Common myeloid progenitor, CD34-positive (primary cell): ENCODE results near the gene PPP4R1.
A peak's percentile ranks its signal among the peaks of the same experiment; 100 is the strongest.

ENCODE experiments used
- CTCF ChIA-PET: fragments of 350-600 bp; sonication (Branson Sonifier 250); formaldehyde crosslinking; loops from one replicate; lab custom pipeline; 2021; ENCODE audit warnings: antibody characterized with exemption; lab: Charles Lee
- POLR2A ChIA-PET: fragments of 350-600 bp; sonication (Branson Sonifier 250); formaldehyde crosslinking; loops from one replicate; lab custom pipeline; 2021; ENCODE audit warnings: antibody characterized with exemption; lab: Charles Lee
- DNase-seq, 3 donors: peaks; one replicate each; pipeline versions ENCODE4 v3.0.0 to v3.0.0-alpha.2; 2013
- H3K27ac ChIP-seq, 2 experiments: 1 replicate in 1 of 2; 2 replicates in 1 of 2; pipeline ENCODE4 v1.7.0; 2013; ENCODE audit warnings: inconsistent platforms in 2 of 2, low read length in 2 of 2, mild to moderate bottlenecking in 2 of 2, low read depth in 1 of 2, moderate library complexity in 1 of 2; ENCODE audit not compliant: severe bottlenecking in 2 of 2, insufficient read depth in 1 of 2, poor library complexity in 1 of 2
- H3K27me3 ChIP-seq, 5 experiments: replicated peaks in 2 of 5; 1 replicate in 3 of 5; 2 replicates in 2 of 5; pipeline versions ENCODE4 v1.6.1 to v1.7.0; 2013; ENCODE audit warnings: low read length in 4 of 5, mild to moderate bottlenecking in 2 of 5, moderate library complexity in 2 of 5, inconsistent platforms in 1 of 5; ENCODE audit not compliant: insufficient read depth in 5 of 5, control insufficient read depth in 4 of 5
- H3K36me3 ChIP-seq, 4 experiments: 1 replicate in 2 of 4; 2 replicates in 2 of 4; pipeline versions ENCODE4 v1.6.1 to v1.7.0; 2013; ENCODE audit warnings: low read length in 3 of 4, control low read depth in 1 of 4, mild to moderate bottlenecking in 1 of 4; ENCODE audit not compliant: control insufficient read depth in 4 of 4, insufficient read depth in 4 of 4
- H3K4me1 ChIP-seq, 4 experiments: 1 replicate in 3 of 4; 2 replicates in 1 of 4; pipeline versions ENCODE4 v1.6.1 to v1.7.1; 2013; ENCODE audit warnings: low read length in 3 of 4, mild to moderate bottlenecking in 3 of 4, control low read depth in 1 of 4, inconsistent platforms in 1 of 4, moderate library complexity in 1 of 4; ENCODE audit not compliant: control insufficient read depth in 4 of 4, insufficient read depth in 4 of 4; ENCODE audit errors: control extremely low read depth in 1 of 4
- H3K4me3 ChIP-seq, 7 experiments: 1 replicate in 4 of 7; 2 replicates in 3 of 7; pipeline versions ENCODE4 v1.5.1 to v1.7.0; 2013; ENCODE audit warnings: mild to moderate bottlenecking in 7 of 7, low read length in 6 of 7, moderate library complexity in 6 of 7, inconsistent platforms in 2 of 7, low read depth in 2 of 7, control low read depth in 1 of 7; ENCODE audit not compliant: insufficient read depth in 4 of 7, control insufficient read depth in 1 of 7; ENCODE audit errors: extremely low read depth in 1 of 7
- H3K9me3 ChIP-seq, 5 experiments: 1 replicate in 4 of 5; 2 replicates in 1 of 5; pipeline versions ENCODE4 v1.6.1 to v1.7.1; 2013; ENCODE audit warnings: low read length in 4 of 5, mild to moderate bottlenecking in 2 of 5, inconsistent platforms in 1 of 5, low read depth in 1 of 5, moderate library complexity in 1 of 5; ENCODE audit not compliant: control insufficient read depth in 4 of 5, insufficient read depth in 2 of 5; ENCODE audit errors: control extremely low read depth in 1 of 5
- whole genome bisulfite sequencing: methylation state at CpG from one replicate; pipeline ENCODE4 v1.1.5; 2013; ENCODE audit not compliant: insufficient coverage; 5-methylcytosine and 5-hydroxymethylcytosine counted together

The PPP4R1 gene

DNA sequence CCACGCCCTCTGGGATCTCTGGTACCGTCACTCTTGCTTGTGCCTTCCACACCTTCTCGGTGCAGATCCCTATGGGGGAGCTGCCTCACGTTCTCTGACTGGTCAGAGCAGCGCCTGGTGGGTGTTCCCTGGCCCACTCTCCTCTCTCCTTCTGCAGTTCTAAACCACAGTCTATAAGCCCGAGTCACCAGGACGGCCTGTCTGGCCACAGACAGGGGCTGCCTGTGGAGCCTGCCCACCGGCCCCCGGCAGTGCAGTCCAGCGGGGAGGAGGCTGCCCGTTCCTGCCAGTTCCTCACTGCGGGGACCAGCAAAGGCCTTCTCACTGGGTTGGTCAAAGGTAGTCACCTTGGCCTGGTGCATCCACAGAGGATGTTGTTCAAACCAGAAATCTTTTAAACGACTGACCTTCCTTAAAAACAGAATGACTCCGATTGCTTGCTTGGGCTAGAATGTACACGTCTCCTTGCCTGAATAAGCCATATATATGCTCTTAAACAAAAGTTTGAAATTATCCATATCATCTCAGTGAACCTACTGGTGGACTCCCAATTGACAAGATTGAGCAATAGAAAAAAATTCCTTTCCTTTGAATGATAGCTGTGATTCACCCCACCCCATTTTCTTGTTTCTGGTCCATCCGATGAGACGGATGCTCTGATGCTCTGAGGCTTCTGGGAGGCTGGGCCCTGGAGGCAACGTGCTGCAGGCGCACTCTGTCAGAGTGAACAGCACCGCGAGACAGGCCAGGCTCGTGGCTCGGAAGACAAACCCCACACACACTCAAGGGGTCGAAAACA is 77.8 kb downstream of the PPP4R1 start:
- 98% methylated on average over 15 of the region's 24 CpGs for WGBS
- Histone ChIP-seq H3K4me1 (no peaks in the 10 kb centered on the region), H3K9me3 (no peaks in the 10 kb centered on the region), H3K36me3 (peaks cover 21 to 79% (median 53%) of the 10 kb centered on the region in 4 experiments), H3K27ac (no peak overlapping the region), H3K27me3 (no peaks in the 10 kb centered on the region), H3K4me3 (no peak overlapping the region)
- no peak for DNase-seq
- ChIA-PET CTCF (no interaction called here), POLR2A (no interaction called here)

DNA sequence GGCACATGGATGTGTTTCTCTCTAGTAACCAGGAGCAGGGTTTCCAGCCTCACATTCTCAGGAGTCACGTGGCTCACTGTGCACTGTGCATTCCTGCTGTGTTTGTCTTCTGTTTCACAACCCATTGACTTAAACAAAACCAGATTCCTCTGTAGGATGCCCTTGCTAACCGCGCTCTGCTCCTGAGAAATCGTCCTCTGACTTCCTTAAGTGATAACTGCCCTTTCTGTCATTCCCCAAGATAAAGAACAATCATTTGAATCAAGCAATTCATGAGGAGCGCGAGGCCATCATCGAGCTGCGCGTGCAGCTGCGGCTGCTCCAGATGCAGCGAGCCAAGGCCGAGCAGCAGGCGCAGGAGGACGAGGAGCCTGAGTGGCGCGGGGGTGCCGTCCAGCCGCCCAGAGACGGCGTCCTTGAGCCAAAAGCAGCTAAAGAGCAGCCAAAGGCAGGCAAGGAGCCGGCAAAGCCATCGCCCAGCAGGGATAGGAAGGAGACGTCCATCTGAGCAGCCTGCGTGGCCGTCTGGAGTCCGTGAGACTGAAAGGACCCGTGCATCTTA is 78.8 kb downstream of the PPP4R1 start:
- H3K9me3 ChIP-seq, result no peaks in the 10 kb centered on the region
- peaks cover 21 to 85% (median 55%) of the 10 kb centered on the region in 4 experiments for H3K36me3 ChIP-seq
- CTCF ChIA-PET, result no interaction called here
- H3K27me3 ChIP-seq, result no peaks in the 10 kb centered on the region
- no peak overlapping the region for H3K27ac ChIP-seq
- POLR2A ChIA-PET, result no interaction called here
- H3K4me1 ChIP-seq, result peaks cover 0 to under 1% (median 0%) of the 10 kb centered on the region in 4 experiments
- DNase-seq, result no peak
- no peak overlapping the region for H3K4me3 ChIP-seq
- 97% methylated on average over 22 of the region's 27 CpGs for WGBS

DNA sequence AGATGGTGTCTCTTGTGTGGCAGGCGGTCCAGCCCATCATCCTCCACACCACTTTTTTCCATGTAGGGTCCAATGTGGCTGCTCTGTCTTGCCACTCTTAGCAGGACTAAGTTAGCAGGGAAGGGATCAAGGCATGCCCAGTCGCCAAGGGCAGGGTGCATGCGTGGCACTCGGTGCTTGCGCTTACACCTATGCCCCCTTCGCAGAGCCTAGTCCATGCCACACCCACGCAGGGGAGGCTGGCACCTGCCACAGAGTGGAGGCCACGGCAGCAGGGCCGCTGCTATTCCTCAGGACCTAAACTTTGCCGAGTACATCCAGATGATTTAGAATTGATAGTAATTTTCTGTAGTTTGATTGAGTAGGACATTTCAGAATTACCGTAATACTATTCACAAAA is 79.5 kb downstream of the PPP4R1 start:
- no peak for DNase-seq
- H3K36me3 ChIP-seq, result peaks cover 21 to 85% (median 55%) of the 10 kb centered on the region in 4 experiments
- H3K27me3 ChIP-seq, result no peaks in the 10 kb centered on the region
- no peaks in the 10 kb centered on the region for H3K9me3 ChIP-seq
- ChIA-PET POLR2A (no interaction called here), CTCF (no interaction called here)
- H3K4me1 ChIP-seq, result peaks cover 0 to 5% (median 2%) of the 10 kb centered on the region in 4 experiments
- 100% methylated on average over 7 of the region's 11 CpGs for WGBS
- H3K27ac ChIP-seq, result no peak overlapping the region
- H3K4me3 ChIP-seq, result no peak overlapping the region

DNA sequence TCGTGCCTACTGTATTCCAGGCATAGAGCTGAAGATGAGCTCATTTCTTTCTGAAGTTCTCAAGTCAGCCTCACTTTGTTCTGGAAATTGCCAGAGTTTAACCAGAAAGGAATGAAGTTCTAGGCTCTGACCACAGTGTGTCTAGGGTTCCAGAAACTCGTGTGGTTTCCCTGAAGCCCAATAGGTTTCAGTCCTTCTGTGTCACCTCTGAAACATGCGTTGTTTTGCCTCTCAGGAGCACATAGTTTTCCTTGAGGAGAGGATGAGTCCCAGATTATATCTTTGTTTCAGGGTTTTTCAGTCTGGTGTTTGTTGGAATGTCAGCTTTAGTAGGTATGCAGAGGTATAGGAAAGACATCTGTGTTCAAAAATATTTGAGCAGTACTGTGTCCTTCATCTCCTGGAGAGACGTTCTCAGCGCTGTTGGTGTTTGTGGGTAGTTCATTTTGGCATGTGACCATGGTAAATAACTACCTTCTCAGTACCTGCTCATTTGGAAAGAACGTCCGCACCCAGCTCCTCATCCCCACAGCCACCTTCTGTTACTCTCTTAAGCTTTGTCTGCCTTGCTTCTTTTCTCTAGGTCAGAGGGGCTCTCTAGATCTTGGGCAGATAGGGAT is 82.5 kb downstream of the PPP4R1 start:
- Histone ChIP-seq H3K27me3 (no peaks in the 10 kb centered on the region), H3K27ac (no peak overlapping the region), H3K4me3 (no peak overlapping the region), H3K4me1 (peaks cover 0 to 5% (median 2%) of the 10 kb centered on the region in 4 experiments), H3K36me3 (peaks cover 29 to 82% (median 56%) of the 10 kb centered on the region in 4 experiments), H3K9me3 (peaks cover 0 to 19% (median 0%) of the 10 kb centered on the region in 5 experiments)
- POLR2A ChIA-PET, result interaction anchor here (0.6 kb wide), 1 partner anchor 23 kb away, joined by 3 read pairs; no protein-coding TSS in a partner anchor
- CTCF ChIA-PET, result interaction anchor here (0.6 to 1.1 kb wide), 2 partner anchors 15 to 32 kb away, joined by 3 read pairs; no protein-coding TSS in a partner anchor
- no peak for DNase-seq
- WGBS, result 98% methylated on average over 3 of the region's 7 CpGs

DNA sequence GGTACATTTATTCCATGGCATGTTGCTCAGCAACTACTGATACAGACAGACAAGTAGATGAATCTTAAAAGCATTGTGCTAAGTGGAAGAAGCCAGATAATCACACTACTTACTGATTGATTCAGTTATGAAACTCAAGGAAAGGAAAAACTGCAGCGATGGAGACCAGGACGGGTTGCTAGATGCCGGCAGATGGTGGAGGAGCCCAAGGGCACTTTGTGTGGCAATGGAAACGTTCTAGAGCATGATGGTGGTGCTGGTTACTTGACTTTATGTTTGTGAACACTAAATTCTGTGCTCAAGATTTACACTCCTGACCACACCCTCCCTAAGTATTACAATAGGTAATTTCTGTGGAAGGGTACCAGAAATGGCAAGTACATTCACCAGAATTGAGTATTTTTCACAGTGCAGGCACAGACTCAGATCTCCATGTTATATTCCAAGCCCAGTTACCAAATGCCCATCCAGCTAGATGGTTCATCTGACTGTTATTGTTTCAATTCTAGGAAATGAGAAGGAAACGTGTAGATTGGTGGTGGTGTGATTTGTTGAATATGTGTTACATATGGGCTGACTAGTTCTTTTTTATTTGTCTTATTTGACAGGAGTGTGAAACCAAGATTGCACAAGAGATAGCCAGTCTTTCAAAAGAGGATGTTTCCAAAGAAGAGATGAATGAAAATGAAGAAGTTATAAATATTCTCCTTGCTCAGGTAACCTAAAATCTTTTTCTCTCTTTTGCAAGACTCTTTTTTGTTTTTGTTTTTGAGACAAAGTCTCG is 83.9 kb downstream of the PPP4R1 start:
- Histone ChIP-seq H3K27me3 (no peaks in the 10 kb centered on the region), H3K9me3 (peaks cover 0 to 23% (median 3%) of the 10 kb centered on the region in 5 experiments), H3K4me1 (peaks cover 0 to 5% (median 2%) of the 10 kb centered on the region in 4 experiments), H3K36me3 (peaks cover 31 to 80% (median 52%) of the 10 kb centered on the region in 4 experiments), H3K27ac (no peak overlapping the region), H3K4me3 (no peak overlapping the region)
- CTCF ChIA-PET, result interaction anchor here (0.8 to 2.1 kb wide), 3 partner anchors 13 to 19 kb away, joined by 3 to 6 read pairs (median 3); no protein-coding TSS in a partner anchor
- POLR2A ChIA-PET, result no interaction called here
- DNase-seq, result peak in 2 of 3 donors; percentile 16 to 31
- 93% methylated on average over 5 of the region's 6 CpGs for WGBS

DNA sequence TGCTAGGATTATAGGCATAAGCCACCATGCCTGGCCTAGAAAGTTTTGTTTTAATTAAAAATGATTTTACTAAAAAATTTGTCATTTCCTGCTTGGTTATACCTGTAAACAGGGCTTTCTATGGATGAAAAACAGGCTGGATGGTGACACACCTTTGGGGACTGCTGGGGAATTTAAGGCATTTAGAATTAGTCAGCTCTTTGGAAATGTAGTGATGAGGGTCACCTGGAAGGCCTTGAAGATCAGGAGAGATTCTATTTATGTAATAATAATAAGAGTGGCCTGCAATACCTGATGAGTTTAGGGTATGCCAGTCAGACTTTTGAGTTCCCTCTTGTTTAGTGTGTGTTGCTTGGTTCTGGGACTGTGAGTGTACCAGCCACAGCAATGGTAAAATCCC is 87.9 kb downstream of the PPP4R1 start:
- no peak for DNase-seq
- POLR2A ChIA-PET, result no interaction called here
- H3K27me3 ChIP-seq, result no peaks in the 10 kb centered on the region
- H3K27ac ChIP-seq, result no peak overlapping the region
- CTCF ChIA-PET, result interaction anchor here (0.6 kb wide), 1 partner anchor 50 kb away, joined by 3 read pairs; no protein-coding TSS in a partner anchor
- H3K4me3 ChIP-seq, result no peak overlapping the region
- peaks cover 0 to 23% (median 3%) of the 10 kb centered on the region in 5 experiments for H3K9me3 ChIP-seq
- peaks cover 0 to 5% (median 2%) of the 10 kb centered on the region in 4 experiments for H3K4me1 ChIP-seq
- peaks cover 28 to 75% (median 48%) of the 10 kb centered on the region in 4 experiments for H3K36me3 ChIP-seq
